ENCODE data around the gene NEDD9.

DNA sequence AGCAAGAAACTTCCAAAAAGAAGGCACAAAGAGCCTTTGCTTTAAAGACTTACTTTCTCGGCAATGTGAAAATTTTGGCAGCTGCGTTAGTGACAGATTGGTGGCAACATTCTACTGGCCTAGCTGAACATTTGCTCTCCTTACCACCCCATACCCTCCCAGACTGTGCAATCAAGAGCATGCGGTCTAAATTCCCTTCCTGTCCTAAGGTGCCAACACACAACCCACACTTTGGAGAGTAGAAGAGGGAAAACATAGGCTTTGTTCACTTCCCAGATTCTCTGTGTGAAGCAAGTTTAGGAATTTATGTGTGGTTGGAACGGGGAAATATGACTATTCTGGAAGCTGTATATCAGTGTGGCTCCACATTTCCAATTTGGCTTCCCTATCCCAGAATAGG lies 29.8 kb upstream of the NEDD9 start:
- TF ChIP-seq CTCF (tag by site-specific recombination; IDR thresholded peaks at IDR 0.05) (no peak), ZNF391 (tag by site-specific recombination; IDR thresholded peaks at IDR 0.05; ENCODE audit: borderline replicate concordance, low read depth) (no peak), MYNN (tag by site-specific recombination; IDR thresholded peaks at IDR 0.05; ENCODE audit: borderline replicate concordance) (no peak), ZBTB21 (tag by site-specific recombination; IDR thresholded peaks at IDR 0.05) (no peak), ZNF776 (tag by site-specific recombination; IDR thresholded peaks at IDR 0.05; ENCODE audit: borderline replicate concordance) (no peak), ZNF140 (tag by site-specific recombination; IDR thresholded peaks at IDR 0.05) (no peak), ZSCAN5A (tag by site-specific recombination; IDR thresholded peaks at IDR 0.05) (no peak), ZNF274 (IDR thresholded peaks at IDR 0.05; ENCODE audit: low read length) (no peak), ZNF274 (tag by site-specific recombination; IDR thresholded peaks at IDR 0.05; ENCODE audit: borderline replicate concordance) (no peak), SP2 (tag by site-specific recombination; IDR thresholded peaks at IDR 0.05) (no peak), ZXDB (tag by site-specific recombination; IDR thresholded peaks at IDR 0.05) (no peak), ZNF133 (tag by site-specific recombination; IDR thresholded peaks at IDR 0.05) (no peak), ZNF311 (tag by site-specific recombination; IDR thresholded peaks at IDR 0.05; ENCODE audit: borderline replicate concordance) (no peak), HOXC10 (CRISPR knock-in tag; IDR thresholded peaks at IDR 0.05) (no peak), GLIS2 (tag by site-specific recombination; IDR thresholded peaks at IDR 0.05) (no peak)
